GM19238 (cell line): ENCODE data around the gene BCL2A1.
"Not testable (repeated sequence)": the region's sequence is repeated elsewhere in the genome, so short reads cannot be mapped to it uniquely, and the experiment has no call there.

Source experiments
- DNase-seq: peaks from one replicate; pipeline ENCODE4 v3.0.0; 2011; ENCODE audit warnings: low spot score; ENCODE audit not compliant: insufficient read length

BCL2A1 gene

GRCh38 chr15:79989682-79990081, 18.7 kb upstream of the BCL2A1 start:
- no peak for DNase-seq

GRCh38 chr15:79989183-79989582, 18.2 kb upstream of the BCL2A1 start:
- no peak for DNase-seq

GRCh38 chr15:79988448-79989117, 17.6 kb upstream of the BCL2A1 start:
- DNase-seq: no peak

GRCh38 chr15:79987969-79988368, 17.0 kb upstream of the BCL2A1 start:
- no peak for DNase-seq

GRCh38 chr15:79987569-79987955, 16.6 kb upstream of the BCL2A1 start:
- DNase-seq: no peak

GRCh38 chr15:79981831-79982455, 10.9 kb upstream of the BCL2A1 start:
- DNase-seq: no peak

GRCh38 chr15:79978655-79979514, 7.9 kb upstream of the BCL2A1 start:
- DNase-seq: no peak

GRCh38 chr15:79978260-79978654, 7.3 kb upstream of the BCL2A1 start:
- DNase-seq: no peak

- DNase-seq: no peak
Measured at GRCh38 chr15:79977431-79978054, 6.5 kb upstream of the BCL2A1 start.

- DNase-seq: no peak
Measured at GRCh38 chr15:79973456-79974195, 2.6 kb upstream of the BCL2A1 start.

- no peak for DNase-seq
Measured at GRCh38 chr15:79972863-79973262, 1.9 kb upstream of the BCL2A1 start.

GRCh38 chr15:79970181-79970580, 815 bp downstream of the BCL2A1 start:
- no peak for DNase-seq

- DNase-seq: no peak
Measured at GRCh38 chr15:79969146-79969545, 1.9 kb downstream of the BCL2A1 start.

GRCh38 chr15:79967298-79968182, 3.5 kb downstream of the BCL2A1 start:
- DNase-seq: no peak

- DNase-seq: no peak
Measured at GRCh38 chr15:79966634-79967297, 4.2 kb downstream of the BCL2A1 start.

GRCh38 chr15:79965846-79966630, 5.0 kb downstream of the BCL2A1 start:
- DNase-seq: no peak

- DNase-seq: no peak
Measured at GRCh38 chr15:79964232-79964805, 6.7 kb downstream of the BCL2A1 start.

GRCh38 chr15:79962921-79963320, 8.1 kb downstream of the BCL2A1 start:
- not testable (repeated sequence) for DNase-seq
